Measurements from ENCODE around the gene CPSF4L.
"Not testable (repeated sequence)": the region's sequence is repeated elsewhere in the genome, so short reads cannot be mapped to it uniquely, and the experiment has no call there.

CPSF4L gene

GRCh38 chr17:73267648-73268537 is 6.2 kb upstream of the CPSF4L start:
- DNase-seq: no peak

GRCh38 chr17:73266796-73267195 is 5.1 kb upstream of the CPSF4L start:
- DNase-seq: no peak

- DNase-seq: no peak
Measured at GRCh38 chr17:73265646-73266640, 4.3 kb upstream of the CPSF4L start.

- not testable (repeated sequence) for DNase-seq
Measured at GRCh38 chr17:73264448-73264847, 2.8 kb upstream of the CPSF4L start.

- DNase-seq: no peak
Measured at GRCh38 chr17:73262676-73263642, 1.3 kb upstream of the CPSF4L start.

- no peak for DNase-seq
Measured at GRCh38 chr17:73261952-73262675, 434 bp upstream of the CPSF4L start.

GRCh38 chr17:73257516-73257915 is 4.2 kb downstream of the CPSF4L start:
- no peak for DNase-seq

GRCh38 chr17:73256220-73256619 is 5.5 kb downstream of the CPSF4L start:
- DNase-seq: no peak

GRCh38 chr17:73255671-73256181 is 6.0 kb downstream of the CPSF4L start:
- DNase-seq: peak; percentile 26

- DNase-seq: no peak
Measured at GRCh38 chr17:73251871-73252270, 9.8 kb downstream of the CPSF4L start.

GRCh38 chr17:73250851-73251640 is 10.6 kb downstream of the CPSF4L start:
- no peak for DNase-seq

- DNase-seq: peak; percentile 29
Measured at GRCh38 chr17:73249700-73250099, 12.0 kb downstream of the CPSF4L start.

- no peak for DNase-seq
Measured at GRCh38 chr17:73248532-73248931, 13.1 kb downstream of the CPSF4L start.

- no peak for DNase-seq
Measured at GRCh38 chr17:73247726-73248125, 14.0 kb downstream of the CPSF4L start.

GRCh38 chr17:73240561-73240960 is 21.1 kb downstream of the CPSF4L start:
- DNase-seq: no peak

- no peak for DNase-seq
Measured at GRCh38 chr17:73237714-73238113, 24.0 kb downstream of the CPSF4L start.

- no peak for DNase-seq
Measured at GRCh38 chr17:73234736-73235135, 26.9 kb downstream of the CPSF4L start.

GRCh38 chr17:73232587-73233373 is 28.9 kb downstream of the CPSF4L start:
- peak; percentile 14 for DNase-seq

- peak; percentile 92 for DNase-seq
Measured at GRCh38 chr17:73231841-73232586, 29.7 kb downstream of the CPSF4L start.

Measured in NCI-H1105 treated with DMSO at 0.1 percent for 48 hours (cell line).